Activated CD8-positive, alpha-beta memory T cell treated with anti-CD3 and anti-CD28 coated beads for 4 hours (primary cell): ENCODE results near the gene EEF2K.

Source experiments
- DNase-seq, 2 donors: peaks; one replicate each; pipeline ENCODE4 v3.0.0-alpha.2; 2020; ENCODE audit warnings: low read depth in 2 of 2

The EEF2K gene

GRCh38 chr16:22240023-22240710, 34.1 kb downstream of the EEF2K start:
- no peak for DNase-seq

DNA sequence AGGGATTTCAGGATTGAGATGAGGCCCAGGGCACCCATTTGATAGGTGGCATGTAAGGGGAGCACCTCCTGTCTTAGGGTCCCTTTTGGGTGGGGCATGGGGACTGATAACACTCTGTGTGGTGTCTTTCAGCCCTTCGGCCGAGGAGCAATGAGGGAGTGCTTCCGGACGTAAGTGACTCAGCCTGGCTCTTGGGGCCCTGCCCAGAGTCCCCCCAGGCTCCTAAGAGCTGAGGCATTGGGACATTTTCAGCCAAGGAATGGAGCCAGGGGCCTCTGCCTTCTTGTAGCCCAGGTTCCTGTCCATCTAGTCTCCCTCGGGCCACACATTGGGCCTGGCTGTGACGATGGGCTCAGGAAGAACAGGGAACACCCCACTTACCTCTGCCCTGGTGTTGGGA, 44.4 kb downstream of the EEF2K start:
- DNase-seq, result no peak

DNA sequence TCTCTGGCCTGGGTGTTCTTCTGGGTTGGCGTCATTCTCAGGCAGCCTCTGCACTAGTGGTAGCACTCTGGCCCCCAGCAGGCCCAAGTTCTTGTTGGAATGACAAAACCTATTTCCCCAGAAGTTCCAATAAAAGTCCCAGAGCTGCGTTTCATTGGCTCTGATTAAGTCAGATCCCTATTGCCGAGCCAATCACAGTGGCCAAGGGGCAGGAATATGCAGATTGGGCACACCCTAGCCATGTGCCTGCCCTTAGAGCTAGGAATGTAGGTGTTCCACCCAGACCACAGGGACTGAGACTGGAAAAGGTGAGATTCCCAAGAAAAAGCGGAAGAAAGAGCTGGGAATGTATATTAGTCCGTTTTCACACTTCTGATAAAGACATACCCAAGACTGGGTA, 46.2 kb downstream of the EEF2K start:
- DNase-seq, result no peak

DNA sequence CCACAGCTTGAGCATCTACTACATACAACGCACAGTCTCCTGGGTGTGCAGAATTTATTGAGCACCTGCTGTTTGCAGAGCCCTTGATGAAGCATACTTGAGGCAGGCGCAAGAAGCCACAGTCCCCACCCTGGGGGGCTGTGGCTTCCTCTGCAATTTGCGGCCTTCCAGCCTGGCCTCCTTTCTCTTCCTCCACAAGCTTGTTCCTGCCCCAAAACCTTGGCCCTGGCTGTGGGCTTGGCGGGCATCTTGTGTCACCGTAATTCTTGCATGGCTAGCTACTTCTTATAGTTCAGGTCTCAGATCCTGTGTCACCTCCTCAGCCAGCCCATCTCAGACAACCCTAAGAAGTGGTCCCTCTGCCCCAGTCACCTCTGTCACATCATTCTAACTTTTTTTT, 47.2 kb downstream of the EEF2K start:
- no peak for DNase-seq

GRCh38 chr16:22255335-22255734, 49.3 kb downstream of the EEF2K start:
- DNase-seq, result no peak

GRCh38 chr16:22257440-22257839, 51.4 kb downstream of the EEF2K start:
- DNase-seq, result no peak

DNA sequence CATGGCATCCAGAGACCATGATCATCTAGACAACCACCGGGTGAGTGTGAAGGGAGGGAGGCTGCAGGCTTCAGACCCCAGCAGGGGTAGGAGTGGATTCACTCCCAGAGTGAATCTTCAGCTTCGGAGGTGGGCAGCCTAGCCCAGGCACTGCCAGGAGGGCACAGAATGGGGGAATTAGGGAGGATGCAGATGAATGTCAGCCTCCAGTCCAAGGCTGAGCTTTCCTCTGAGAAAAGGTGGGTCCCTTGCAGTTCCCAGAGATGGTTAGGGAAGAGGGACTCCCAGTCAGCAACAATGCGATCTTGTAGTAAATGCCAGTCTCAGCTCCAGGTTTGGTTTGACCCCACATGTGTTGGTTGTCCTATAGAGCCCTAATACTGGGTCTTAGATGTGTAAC, 54.4 kb downstream of the EEF2K start:
- no peak for DNase-seq

- no peak for DNase-seq
These were observed 56.4 kb downstream of the EEF2K start for GRCh38 chr16:22262460-22262859.

DNA sequence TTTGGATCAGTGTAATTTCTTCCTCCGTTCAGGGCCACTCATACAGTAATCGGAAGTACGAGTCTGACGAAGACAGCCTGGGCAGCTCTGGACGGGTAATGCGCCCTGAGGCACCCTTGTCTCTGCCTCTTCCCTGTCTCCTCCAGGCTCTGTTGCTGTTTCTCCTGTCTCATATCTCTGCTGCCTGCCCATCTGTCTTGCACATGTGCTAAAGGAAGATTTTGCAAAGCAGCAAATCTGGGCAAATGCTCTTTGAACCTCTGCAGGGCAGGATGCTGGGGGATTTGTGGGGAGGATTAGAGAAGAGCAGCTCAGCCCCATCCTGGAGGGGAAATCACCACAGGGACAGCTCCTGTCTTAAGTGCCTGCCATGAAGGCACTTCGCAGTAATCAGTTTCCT, 58.7 kb downstream of the EEF2K start:
- DNase-seq, result no peak

DNA sequence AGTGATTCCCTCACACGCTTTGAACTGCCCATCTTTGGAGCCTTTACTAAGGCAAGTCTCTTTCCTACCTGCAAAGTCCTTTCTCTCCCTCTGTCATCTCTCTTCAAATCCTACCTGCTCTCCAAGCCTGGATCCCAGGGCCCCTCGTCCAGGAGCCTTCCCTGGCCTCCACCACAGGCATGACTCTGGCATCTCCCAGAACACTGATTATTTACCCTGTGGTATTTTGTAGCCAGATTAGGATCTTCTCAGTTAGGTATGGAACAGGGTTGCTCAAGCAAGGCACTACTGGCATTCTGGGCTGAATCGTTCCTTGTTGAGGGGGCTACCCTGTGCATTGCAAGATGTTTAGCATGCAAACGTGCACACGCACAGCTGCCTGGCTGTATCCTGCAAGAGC, 59.3 kb downstream of the EEF2K start:
- DNase-seq, result no peak

DNA sequence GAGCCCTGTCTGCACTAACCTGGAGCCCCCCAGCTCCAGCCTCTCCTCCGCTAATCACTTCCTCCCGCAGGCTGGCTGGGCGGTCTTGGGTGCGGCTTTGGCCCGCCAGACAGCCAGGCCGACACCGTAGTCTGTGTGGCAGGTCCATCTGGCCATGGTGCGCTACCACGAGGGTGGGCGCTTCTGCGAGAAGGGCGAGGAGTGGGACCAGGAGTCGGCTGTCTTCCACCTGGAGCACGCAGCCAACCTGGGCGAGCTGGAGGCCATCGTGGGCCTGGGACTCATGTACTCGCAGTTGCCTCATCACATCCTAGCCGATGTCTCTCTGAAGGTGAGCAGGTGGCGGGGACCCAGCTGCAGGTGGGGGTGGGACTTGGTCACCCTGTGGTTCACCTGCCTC, 60.5 kb downstream of the EEF2K start:
- DNase-seq, result no peak

- DNase-seq, result no peak
These were observed 61.7 kb downstream of the EEF2K start for GRCh38 chr16:22267764-22268163.

DNA sequence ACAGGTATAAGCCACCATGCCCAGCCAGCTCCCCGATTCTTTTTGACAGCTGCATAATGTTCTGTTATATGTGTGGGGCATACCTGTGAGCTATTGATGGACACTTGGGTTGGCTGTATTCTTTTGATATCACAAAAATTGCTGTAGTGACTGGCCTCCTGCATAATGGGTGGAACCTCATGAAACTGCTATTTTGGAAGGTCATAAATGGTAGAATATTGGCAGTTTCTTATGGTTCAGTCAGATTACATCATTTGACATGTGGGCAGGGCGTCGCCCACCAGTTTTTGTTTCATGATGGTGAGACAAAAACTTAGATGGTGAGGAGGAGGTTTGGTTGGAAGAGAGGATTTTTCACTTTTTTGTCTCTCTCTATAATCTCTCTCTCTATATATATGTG, 64.4 kb downstream of the EEF2K start:
- DNase-seq, result no peak

GRCh38 chr16:22272870-22273650, 67.0 kb downstream of the EEF2K start:
- no peak for DNase-seq

GRCh38 chr16:22274916-22275315, 68.8 kb downstream of the EEF2K start:
- DNase-seq, result no peak

DNA sequence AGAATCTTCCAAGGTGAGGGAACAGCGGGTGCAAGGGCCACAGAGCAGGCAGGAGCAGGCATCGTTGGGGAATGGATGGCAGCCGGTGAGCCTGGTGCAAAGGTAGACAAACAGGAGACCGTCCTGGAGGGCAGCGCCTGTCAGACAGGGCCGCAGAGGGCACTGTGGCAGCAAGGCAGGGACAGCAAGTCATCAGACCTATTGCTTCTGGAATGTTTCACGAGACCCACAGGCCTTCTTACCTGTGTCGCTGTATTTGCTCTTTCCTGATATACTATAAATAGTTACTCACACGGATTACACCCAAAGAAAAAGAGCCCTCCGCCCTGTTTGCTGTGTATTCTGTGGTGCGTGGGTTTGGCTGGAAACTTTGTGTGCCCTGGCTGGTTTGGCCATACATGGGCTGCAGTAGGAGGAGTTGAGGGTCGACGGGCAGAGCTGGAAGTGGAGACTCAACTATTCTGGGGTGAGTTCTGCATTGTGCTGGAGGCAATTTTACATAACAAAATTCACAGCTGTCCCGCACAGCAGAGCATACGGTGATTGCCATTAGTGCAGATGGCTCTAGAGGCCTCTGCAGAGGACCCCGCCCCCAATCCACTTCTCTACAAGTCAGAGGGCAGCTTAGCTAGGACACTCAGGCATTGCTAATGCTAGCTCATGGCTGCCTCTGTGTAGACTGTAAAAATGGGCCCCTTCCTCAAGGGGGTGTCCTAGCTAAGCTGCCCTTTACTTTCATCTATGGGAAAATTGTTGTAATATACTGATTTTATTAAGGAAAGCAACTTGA, 72.6 kb downstream of the EEF2K start:
- DNase-seq, result no peak

DNA sequence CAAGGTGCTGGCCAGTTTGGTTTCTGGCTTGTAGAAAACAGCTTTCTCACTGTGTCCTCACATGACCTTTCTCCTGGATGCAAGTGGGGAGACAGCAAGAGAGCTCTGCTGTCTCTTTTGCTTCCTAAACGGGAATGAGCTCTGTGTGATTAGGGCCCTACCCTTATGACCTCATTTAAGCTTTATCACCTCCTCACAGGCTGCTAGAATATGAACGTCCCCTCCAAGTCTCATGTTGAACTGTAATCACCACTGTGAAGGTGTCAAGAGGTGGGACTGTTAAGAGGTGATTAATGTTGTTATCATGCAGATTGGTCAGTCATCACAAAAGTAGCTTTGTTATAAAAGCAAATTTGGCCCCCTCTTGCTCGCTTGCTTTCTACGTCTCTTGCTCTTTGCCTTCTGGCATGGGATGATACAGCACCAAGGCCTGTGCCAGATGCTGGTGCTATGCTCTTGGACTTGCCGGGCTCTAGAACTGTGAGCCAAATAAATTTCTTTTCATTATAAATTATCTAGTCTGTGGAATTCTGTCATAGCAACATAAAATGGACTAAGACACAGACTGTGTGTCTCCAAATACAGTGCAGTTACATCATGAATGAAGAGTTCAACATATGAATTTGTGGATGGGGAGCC, 76.3 kb downstream of the EEF2K start:
- DNase-seq, result no peak

DNA sequence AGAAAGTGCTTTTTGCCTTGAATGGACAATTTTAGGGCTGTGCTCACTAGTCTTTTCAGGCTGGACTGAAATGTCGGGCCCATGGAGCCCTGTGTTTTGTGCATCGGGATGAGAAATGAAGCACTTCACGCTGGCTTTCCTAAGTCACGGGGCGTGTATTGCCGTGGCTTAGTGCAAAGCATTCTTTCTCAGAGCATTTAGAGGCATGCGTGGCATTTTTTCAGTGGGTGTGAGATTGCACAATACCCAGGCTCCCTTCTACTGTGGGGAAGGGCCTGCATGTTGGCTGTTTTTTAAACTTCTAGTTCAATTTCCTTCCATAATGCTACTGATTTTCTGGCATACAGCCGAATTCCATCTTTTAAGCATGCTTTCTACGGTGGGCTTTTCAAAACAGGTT, 78.6 kb downstream of the EEF2K start:
- DNase-seq, result no peak

DNA sequence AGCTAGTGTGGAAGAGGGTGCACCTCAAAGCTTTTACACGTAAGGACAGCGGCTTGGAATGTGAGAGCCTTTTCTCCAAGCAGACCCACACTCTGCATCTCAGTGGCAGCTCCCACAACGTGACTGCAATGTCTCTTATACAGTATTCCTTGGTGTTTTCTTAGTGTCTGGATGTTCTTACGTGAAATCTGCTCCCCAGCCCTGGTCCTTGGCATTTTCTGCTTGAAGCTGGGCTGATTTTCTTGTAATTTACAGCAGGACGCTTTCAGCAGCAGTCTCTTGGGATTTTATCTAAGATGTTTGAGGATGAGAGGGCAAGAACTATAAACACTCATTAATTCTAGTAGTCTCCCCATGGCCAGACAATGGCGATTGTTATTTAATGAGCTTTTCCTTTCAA, 79.0 kb downstream of the EEF2K start:
- DNase-seq, result no peak

- no peak for DNase-seq
These were observed 84.9 kb downstream of the EEF2K start for GRCh38 chr16:22291020-22291419.

DNA sequence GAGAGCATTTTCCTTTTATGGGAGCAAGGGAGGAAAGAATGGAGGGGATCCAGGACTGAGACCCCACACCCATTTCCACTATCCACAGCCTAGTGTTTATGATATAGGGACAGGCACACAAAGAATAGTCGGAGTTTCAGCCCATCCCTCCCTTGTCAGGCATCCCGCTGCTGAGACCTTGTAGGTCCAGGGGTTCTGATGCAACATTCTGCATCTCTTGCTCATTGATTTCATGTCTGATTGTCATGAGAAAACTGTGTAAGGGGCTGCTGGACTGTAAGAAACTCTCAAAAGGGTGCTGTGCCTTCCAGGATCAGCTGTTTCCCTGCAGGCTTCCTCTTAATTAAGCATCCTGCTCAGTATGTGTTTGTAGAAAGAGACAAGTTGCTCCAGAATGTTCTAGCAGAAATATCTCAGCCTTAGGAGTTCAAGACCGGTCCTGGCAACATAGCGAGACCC, 85.8 kb downstream of the EEF2K start:
- no peak for DNase-seq

- DNase-seq, result no peak
These were observed 86.2 kb downstream of the EEF2K start for GRCh38 chr16:22292320-22292719.
